Measurements from ENCODE around the gene TEAD1.

The TEAD1 gene

GRCh38 chr11:12657336-12657735, 16.9 kb upstream of the TEAD1 start:
- Histone ChIP-seq H3K27me3 (no peaks in the 10 kb centered on the region; a peak in 1 of 22 replicates), H3K27ac (no peak overlapping the region), H3K4me2 (no peak overlapping the region), H3K36me3 (no peaks in the 10 kb centered on the region), H3K4me1 (no peaks in the 10 kb centered on the region), H3K9me3 (replicated peaks in 1 of 11) (peaks cover 16 to 29% (median 19%) of the 10 kb centered on the region in 11 experiments), H4K20me1 (no peaks in the 10 kb centered on the region), H3K9ac (no peak overlapping the region), H3K4me3 (no peak overlapping the region)
- no peak for TF ChIP-seq Cebpa-rat (IDR thresholded peaks at IDR 0.05)

- Histone ChIP-seq H3K36me3 (no peaks in the 10 kb centered on the region), H3K4me1 (no peaks in the 10 kb centered on the region), H3K27ac (no peak overlapping the region), H3K9ac (no peak overlapping the region), H3K4me2 (no peak overlapping the region), H4K20me1 (no peaks in the 10 kb centered on the region), H3K27me3 (no peaks in the 10 kb centered on the region; a peak in 1 of 22 replicates), H3K9me3 (replicated peaks in 1 of 11) (peaks cover 16 to 29% (median 19%) of the 10 kb centered on the region in 11 experiments), H3K4me3 (no peak overlapping the region)
- TF ChIP-seq Cebpa-rat (IDR thresholded peaks at IDR 0.05), result no peak
These were observed 16.2 kb upstream of the TEAD1 start for GRCh38 chr11:12657981-12658380.

- H3K27ac ChIP-seq, result no peak overlapping the region
- peaks cover 0 to 30% (median 0%) of the 10 kb centered on the region in 11 experiments; a peak in 5 of 22 replicates for H3K27me3 ChIP-seq
- no peak overlapping the region for H3K4me2 ChIP-seq
- H3K9ac ChIP-seq, result no peak overlapping the region
- H4K20me1 ChIP-seq, result no peaks in the 10 kb centered on the region
- H3K9me3 ChIP-seq (replicated peaks in 1 of 11), result peaks cover 0 to 5% (median 0%) of the 10 kb centered on the region in 11 experiments; a peak in 5 of 22 replicates
- TF ChIP-seq Cebpa-rat (IDR thresholded peaks at IDR 0.05), result no peak
- no peaks in the 10 kb centered on the region for H3K36me3 ChIP-seq
- H3K4me3 ChIP-seq, result no peak overlapping the region
- no peaks in the 10 kb centered on the region for H3K4me1 ChIP-seq
These were observed 12.0 kb upstream of the TEAD1 start for GRCh38 chr11:12662101-12662689.

GRCh38 chr11:12664385-12664784, 9.8 kb upstream of the TEAD1 start:
- Histone ChIP-seq H3K27me3 (peaks cover 0 to 51% (median 0%) of the 10 kb centered on the region in 11 experiments; a peak in 5 of 22 replicates), H3K4me1 (no peaks in the 10 kb centered on the region), H4K20me1 (no peaks in the 10 kb centered on the region), H3K4me3 (no peak overlapping the region), H3K36me3 (no peaks in the 10 kb centered on the region), H3K27ac (no peak overlapping the region), H3K4me2 (no peak overlapping the region), H3K9me3 (replicated peaks in 1 of 11) (peaks cover 0 to 14% (median 0%) of the 10 kb centered on the region in 11 experiments; a peak in 5 of 22 replicates), H3K9ac (no peak overlapping the region)
- no peak for TF ChIP-seq Cebpa-rat (IDR thresholded peaks at IDR 0.05)

- H3K36me3 ChIP-seq, result no peaks in the 10 kb centered on the region
- TF ChIP-seq Cebpa-rat (IDR thresholded peaks at IDR 0.05), result no peak
- H3K4me2 ChIP-seq, result no peak overlapping the region
- peaks cover 0 to 14% (median 0%) of the 10 kb centered on the region in 11 experiments; a peak in 5 of 22 replicates for H3K9me3 ChIP-seq (replicated peaks in 1 of 11)
- no peak overlapping the region for H3K9ac ChIP-seq
- H3K27me3 ChIP-seq, result peaks cover 0 to 75% (median 0%) of the 10 kb centered on the region in 11 experiments; a peak in 5 of 22 replicates
- no peaks in the 10 kb centered on the region for H4K20me1 ChIP-seq
- no peak overlapping the region for H3K27ac ChIP-seq
- H3K4me1 ChIP-seq, result no peaks in the 10 kb centered on the region
- H3K4me3 ChIP-seq, result no peak overlapping the region
These were observed 7.3 kb upstream of the TEAD1 start for GRCh38 chr11:12666915-12667314.

GRCh38 chr11:12667646-12668045, 6.6 kb upstream of the TEAD1 start:
- Histone ChIP-seq H4K20me1 (peaks cover 0 to under 1% (median 0%) of the 10 kb centered on the region in 11 experiments; a peak in 1 of 22 replicates), H3K27me3 (peaks cover 0 to 82% (median 0%) of the 10 kb centered on the region in 11 experiments; a peak in 6 of 22 replicates), H3K4me2 (no peak overlapping the region), H3K9ac (no peak overlapping the region), H3K9me3 (replicated peaks in 1 of 11) (peaks cover 0 to 14% (median 0%) of the 10 kb centered on the region in 11 experiments; a peak in 5 of 22 replicates), H3K36me3 (no peaks in the 10 kb centered on the region), H3K4me1 (no peaks in the 10 kb centered on the region), H3K4me3 (no peak overlapping the region), H3K27ac (no peak overlapping the region)
- no peak for TF ChIP-seq Cebpa-rat (IDR thresholded peaks at IDR 0.05)

- H3K9ac ChIP-seq, result no peak overlapping the region
- H3K9me3 ChIP-seq (replicated peaks in 1 of 11), result peaks cover 0 to 14% (median 0%) of the 10 kb centered on the region in 11 experiments; a peak in 5 of 22 replicates
- H3K27me3 ChIP-seq, result peaks cover 0 to 87% (median 2%) of the 10 kb centered on the region in 11 experiments; a peak in 13 of 22 replicates
- no peak overlapping the region for H3K27ac ChIP-seq
- no peak overlapping the region for H3K4me3 ChIP-seq
- no peak for TF ChIP-seq Cebpa-rat (IDR thresholded peaks at IDR 0.05)
- H3K4me1 ChIP-seq, result no peaks in the 10 kb centered on the region
- H3K36me3 ChIP-seq, result no peaks in the 10 kb centered on the region
- H4K20me1 ChIP-seq, result peaks cover 0 to 3% (median 0%) of the 10 kb centered on the region in 11 experiments; a peak in 1 of 22 replicates
- no peak overlapping the region for H3K4me2 ChIP-seq
These were observed 6.1 kb upstream of the TEAD1 start for GRCh38 chr11:12668166-12668565.

- H3K4me2 ChIP-seq, result no peak overlapping the region
- TF ChIP-seq Cebpa-rat (IDR thresholded peaks at IDR 0.05), result no peak
- H3K9me3 ChIP-seq (replicated peaks in 1 of 11), result peaks cover 0 to 21% (median 7%) of the 10 kb centered on the region in 11 experiments; a peak in 12 of 22 replicates
- H3K27me3 ChIP-seq, result peaks cover 14 to 90% (median 19%) of the 10 kb centered on the region in 11 experiments
- no peak overlapping the region for H3K27ac ChIP-seq
- no peaks in the 10 kb centered on the region for H3K36me3 ChIP-seq
- H3K4me1 ChIP-seq, result no peaks in the 10 kb centered on the region
- H4K20me1 ChIP-seq, result peaks cover 0 to 9% (median 0%) of the 10 kb centered on the region in 11 experiments; a peak in 7 of 22 replicates
- no peak overlapping the region for H3K9ac ChIP-seq
- H3K4me3 ChIP-seq, result no peak overlapping the region
These were observed 4.3 kb upstream of the TEAD1 start for GRCh38 chr11:12669930-12670329.

GRCh38 chr11:12671370-12671769, 2.9 kb upstream of the TEAD1 start:
- Histone ChIP-seq H3K27ac (no peak overlapping the region), H3K36me3 (no peaks in the 10 kb centered on the region), H3K9ac (no peak overlapping the region), H3K4me1 (peaks cover 0 to 6% (median 0%) of the 10 kb centered on the region in 10 experiments; a peak in 1 of 20 replicates), H4K20me1 (peaks cover 0 to 22% (median 8%) of the 10 kb centered on the region in 11 experiments; a peak in 15 of 22 replicates), H3K9me3 (replicated peaks in 1 of 11) (peaks cover 0 to 21% (median 7%) of the 10 kb centered on the region in 11 experiments; a peak in 12 of 22 replicates), H3K4me2 (no peak overlapping the region), H3K4me3 (no peak overlapping the region), H3K27me3 (peaks cover 28 to 90% (median 34%) of the 10 kb centered on the region in 11 experiments)
- TF ChIP-seq Cebpa-rat (IDR thresholded peaks at IDR 0.05), result no peak
